ENCODE results near the gene TSPAN32. TPM values are rescaled to one million over a fixed set of nuclear protein-coding genes. Genes with fewer than 3 reads are reported as not detected.
"Not testable (repeated sequence)": the region's sequence is repeated elsewhere in the genome, so short reads cannot be mapped to it uniquely, and the experiment has no call there.

Gene TSPAN32
- total and polyA plus RNA-seq, 12 donors: 2.3 to 47.5 (median 23.3) TPM

- no peaks in the 10 kb centered on the region for H3K27me3 ChIP-seq
- H3K4me3 ChIP-seq: no peak overlapping the region
- ATAC-seq (no peak), DNase-seq (no peak)
- H3K27ac ChIP-seq: no peak overlapping the region
- intact Hi-C loops (cut with DNase I): loop anchor here in 2 of 10 donors (5.0 kb wide), 2 partner anchors 33 to 43 kb away; no protein-coding TSS in a partner anchor
- TF ChIP-seq, protein P1, sequence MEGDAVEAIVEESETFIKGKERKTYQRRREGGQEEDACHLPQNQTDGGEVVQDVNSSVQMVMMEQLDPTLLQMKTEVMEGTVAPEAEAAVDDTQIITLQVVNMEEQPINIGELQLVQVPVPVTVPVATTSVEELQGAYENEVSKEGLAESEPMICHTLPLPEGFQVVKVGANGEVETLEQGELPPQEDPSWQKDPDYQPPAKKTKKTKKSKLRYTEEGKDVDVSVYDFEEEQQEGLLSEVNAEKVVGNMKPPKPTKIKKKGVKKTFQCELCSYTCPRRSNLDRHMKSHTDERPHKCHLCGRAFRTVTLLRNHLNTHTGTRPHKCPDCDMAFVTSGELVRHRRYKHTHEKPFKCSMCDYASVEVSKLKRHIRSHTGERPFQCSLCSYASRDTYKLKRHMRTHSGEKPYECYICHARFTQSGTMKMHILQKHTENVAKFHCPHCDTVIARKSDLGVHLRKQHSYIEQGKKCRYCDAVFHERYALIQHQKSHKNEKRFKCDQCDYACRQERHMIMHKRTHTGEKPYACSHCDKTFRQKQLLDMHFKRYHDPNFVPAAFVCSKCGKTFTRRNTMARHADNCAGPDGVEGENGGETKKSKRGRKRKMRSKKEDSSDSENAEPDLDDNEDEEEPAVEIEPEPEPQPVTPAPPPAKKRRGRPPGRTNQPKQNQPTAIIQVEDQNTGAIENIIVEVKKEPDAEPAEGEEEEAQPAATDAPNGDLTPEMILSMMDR (IDR thresholded peaks at IDR 0.05): no peak
- H3K4me1 ChIP-seq: peaks cover 0 to 20% (median 0%) of the 10 kb centered on the region in 9 donors
- WGBS, 2 donors: 96 to 97% methylated on average over 15 of the region's 15 CpGs
- no peaks in the 10 kb centered on the region for H3K36me3 ChIP-seq
- peaks cover 0 to 12% (median 0%) of the 10 kb centered on the region in 11 donors for H3K9me3 ChIP-seq
These were observed 27.0 kb downstream of the TSPAN32 start for GRCh38 chr11:2328656-2329354.

DNA sequence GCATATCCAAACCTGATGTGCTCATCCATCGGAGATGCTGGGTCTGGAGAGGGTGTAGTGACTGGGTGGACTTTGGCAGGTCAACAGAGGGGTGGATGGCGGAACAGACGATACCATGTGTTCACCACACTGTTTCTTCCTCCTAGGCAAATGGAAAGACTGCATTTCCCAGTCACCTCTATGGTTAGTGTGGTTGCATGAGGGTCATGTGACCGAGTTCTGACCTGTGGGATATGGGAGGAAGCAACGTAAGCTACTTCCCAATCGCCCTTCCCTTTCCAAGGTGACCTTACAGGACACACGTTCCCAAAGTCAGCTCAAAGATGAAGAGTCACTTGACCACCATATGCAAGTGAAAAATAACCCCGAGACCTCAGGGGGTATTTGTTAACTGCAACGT lies 27.7 kb downstream of the TSPAN32 start:
- 90 to 91% methylated on average over 9 of the region's 9 CpGs for WGBS, 2 donors
- intact Hi-C loops (cut with DNase I): loop anchor here in 2 of 10 donors (5.0 kb wide), 2 partner anchors 33 to 43 kb away; no protein-coding TSS in a partner anchor
- no peaks in the 10 kb centered on the region for H3K36me3 ChIP-seq
- peaks cover 0 to 12% (median 0%) of the 10 kb centered on the region in 11 donors for H3K9me3 ChIP-seq
- peaks cover 0 to 20% (median 0%) of the 10 kb centered on the region in 9 donors for H3K4me1 ChIP-seq
- no peaks in the 10 kb centered on the region for H3K27me3 ChIP-seq
- ATAC-seq: no peak
- no peak for DNase-seq
- H3K27ac ChIP-seq: no peak overlapping the region
- TF ChIP-seq, protein P1 (IDR thresholded peaks at IDR 0.05): no peak
- H3K4me3 ChIP-seq: no peak overlapping the region

GRCh38 chr11:2330696-2331095 lies 28.9 kb downstream of the TSPAN32 start:
- ATAC-seq: no peak
- WGBS, 2 donors: 95% methylated on average over 6 of the region's 6 CpGs

GRCh38 chr11:2331404-2331803 lies 29.6 kb downstream of the TSPAN32 start:
- ATAC-seq (no peak), DNase-seq (no peak)
- no peaks in the 10 kb centered on the region for H3K27me3 ChIP-seq
- peaks cover 0 to 12% (median 0%) of the 10 kb centered on the region in 11 donors for H3K9me3 ChIP-seq
- intact Hi-C loops (cut with DNase I): no loop called here
- 92 to 98% methylated on average over 5 of the region's 5 CpGs for whole genome bisulfite sequencing, 2 donors
- no peak overlapping the region for H3K4me3 ChIP-seq
- no peak overlapping the region for H3K27ac ChIP-seq
- H3K4me1 ChIP-seq: peaks cover 0 to 6% (median 0%) of the 10 kb centered on the region in 9 donors
- TF ChIP-seq, protein P1 (IDR thresholded peaks at IDR 0.05): no peak
- no peaks in the 10 kb centered on the region for H3K36me3 ChIP-seq

More at GRCh38 chr11:2330696-2331095, 28.9 kb downstream of the TSPAN32 start:
- Histone ChIP-seq H3K9me3 (peaks cover 0 to 12% (median 0%) of the 10 kb centered on the region in 11 donors), H3K4me1 (peaks cover 0 to 12% (median 0%) of the 10 kb centered on the region in 9 donors), H3K27me3 (no peaks in the 10 kb centered on the region), H3K36me3 (no peaks in the 10 kb centered on the region), H3K27ac (no peak overlapping the region), H3K4me3 (no peak overlapping the region)
- no peak for DNase-seq
- TF ChIP-seq, protein P1 (IDR thresholded peaks at IDR 0.05): no peak
- intact Hi-C loops (cut with DNase I): no loop called here

- intact Hi-C loops (cut with DNase I): not testable (repeated sequence)
These were observed 30.8 kb downstream of the TSPAN32 start for GRCh38 chr11:2332569-2332968.

GRCh38 chr11:2333486-2334205 lies 31.8 kb downstream of the TSPAN32 start:
- H3K27me3 ChIP-seq; H3K4me3 ChIP-seq; H3K36me3 ChIP-seq; intact Hi-C loops (cut with DNase I); ATAC-seq; H3K4me1 ChIP-seq; DNase-seq; H3K27ac ChIP-seq: not testable (repeated sequence)
- peaks cover 0 to 12% (median 0%) of the 10 kb centered on the region in 11 donors for H3K9me3 ChIP-seq
- WGBS, 2 donors: 82 to 91% methylated on average over 2 of the region's 4 CpGs

More at GRCh38 chr11:2332569-2332968, 30.8 kb downstream of the TSPAN32 start:
- peaks cover 0 to 12% (median 0%) of the 10 kb centered on the region in 11 donors for H3K9me3 ChIP-seq
- DNase-seq, H3K4me3 ChIP-seq, H3K36me3 ChIP-seq, H3K27ac ChIP-seq, H3K4me1 ChIP-seq, H3K27me3 ChIP-seq, ATAC-seq: not testable (repeated sequence)
- WGBS, 2 donors: 94 to 95% methylated on average over 2 to 26 of the region's 29 CpGs

- H3K9me3 ChIP-seq: peaks cover 0 to 12% (median 0%) of the 10 kb centered on the region in 11 donors
- H3K4me1 ChIP-seq; H3K27me3 ChIP-seq; intact Hi-C loops (cut with DNase I); H3K27ac ChIP-seq; ATAC-seq; H3K4me3 ChIP-seq; H3K36me3 ChIP-seq; DNase-seq: not testable (repeated sequence)
- WGBS, 2 donors: 95% methylated on average over 17 to 18 of the region's 18 CpGs
These were observed 33.5 kb downstream of the TSPAN32 start for GRCh38 chr11:2335286-2335685.
